MCF 10A (cell line): ENCODE results near the gene DTD1. TPM values are rescaled to one million over a fixed set of nuclear protein-coding genes. Genes with fewer than 3 reads are reported as not detected.

Source experiments
- BruUV-seq: library from RNA; stranded (reverse); fragments of 400-500 nt; replicated peaks from 2 replicates; lab custom pipeline; 2021; lab: Mats Ljungman, UMichigan
- CTCF ChIA-PET: fragments of 300-600 bp; sonication (Branson Sonifier 250); formaldehyde crosslinking; extraction: SDS; loops from one replicate; lab custom pipeline; 2021; ENCODE audit warnings: antibody characterized with exemption, inconsistent platforms; lab: Yijun Ruan, JAX
- POLR2A ChIA-PET: fragments of 300-600, 350-650 bp; sonication (Branson Sonifier 250); formaldehyde crosslinking; extraction: SDS; loops from one replicate; lab custom pipeline; 2020; ENCODE audit warnings: antibody characterized with exemption, inconsistent platforms; lab: Yijun Ruan, JAX
- DNase-seq: peaks from one replicate; pipeline ENCODE4 v3.0.0-alpha.2; 2018; ENCODE audit not compliant: unreplicated experiment
- H3K27ac Mint-ChIP-seq: one replicate; pipeline ENCODE4 v1.8.0; 2022; ENCODE audit warnings: mild to moderate bottlenecking, low read depth, mixed read lengths; ENCODE audit not compliant: unreplicated experiment
- H3K27me3 Mint-ChIP-seq: one replicate; pipeline ENCODE4 v1.8.0; 2022; ENCODE audit warnings: mixed read lengths; ENCODE audit not compliant: insufficient read depth, unreplicated experiment
- H3K36me3 Mint-ChIP-seq: one replicate; pipeline ENCODE4 v1.8.0; 2022; ENCODE audit warnings: mild to moderate bottlenecking, moderate library complexity, mixed read lengths; ENCODE audit not compliant: insufficient read depth, unreplicated experiment
- H3K4me1 Mint-ChIP-seq: one replicate; pipeline ENCODE4 v1.8.0; 2022; ENCODE audit warnings: mixed read lengths; ENCODE audit not compliant: insufficient read depth, unreplicated experiment
- H3K4me3 Mint-ChIP-seq: one replicate; pipeline ENCODE4 v1.8.0; 2022; ENCODE audit warnings: mild to moderate bottlenecking, moderate library complexity, mixed read lengths; ENCODE audit not compliant: unreplicated experiment
- H3K9me3 Mint-ChIP-seq: one replicate; pipeline ENCODE4 v1.8.0; 2022; ENCODE audit warnings: mixed read lengths; ENCODE audit not compliant: unreplicated experiment
- CTCF ChIP-seq: fragments of 200-600 bp; IDR thresholded peaks from one replicate; pipeline ENCODE4 v1.8.0; 2022; ENCODE audit warnings: antibody characterized with exemption, mild to moderate bottlenecking; ENCODE audit not compliant: unreplicated experiment
- intact Hi-C: fragments of 100-400 bp; cut with micrococcal nuclease; formaldehyde crosslinking; loops from 2 replicates; pipeline ENCODE4 v1.14.1; 2022
- total RNA-seq: library from RNA; stranded (reverse); gene quantifications from 2 replicates; pipeline ENCODE4 v1.2.3, GENCODE V29; 2022

DTD1 gene
- total RNA-seq, 1 experiment from 2014 or later = 101 TPM

- Mint-ChIP-seq H3K9me3 (no peaks in the 10 kb centered on the region), H3K27me3 (no peaks in the 10 kb centered on the region), H3K36me3 (peaks cover 8% of the 10 kb centered on the region), H3K4me1 (no peaks in the 10 kb centered on the region), H3K4me3 (no peak overlapping the region), H3K27ac (no peak overlapping the region)
- intact Hi-C loops = no loop called here
- POLR2A ChIA-PET = interaction anchor here (0.5 kb wide), 1 partner anchor 34 kb away, joined by 3 read pairs; no protein-coding TSS in a partner anchor
- no TSS peak for BruUV-seq
- no peak for TF ChIP-seq CTCF
- CTCF ChIA-PET = interaction anchor here (1.0 to 1.1 kb wide), 2 partner anchors 642 to 1036 kb away, joined by 4 to 5 read pairs; no protein-coding TSS in a partner anchor
- DNase-seq = no peak
Observed at GRCh38 chr20:18625907-18626655, 38.2 kb downstream of the DTD1 start.

- no TSS peak for BruUV-seq
- Mint-ChIP-seq H3K4me1 (no peaks in the 10 kb centered on the region), H3K4me3 (no peak overlapping the region), H3K27me3 (no peaks in the 10 kb centered on the region), H3K36me3 (peaks cover 5% of the 10 kb centered on the region), H3K27ac (no peak overlapping the region), H3K9me3 (no peaks in the 10 kb centered on the region)
- intact Hi-C loops = loop anchor here (1.0 kb wide), 1 partner anchor 1034 kb away; no protein-coding TSS in a partner anchor
- ChIA-PET CTCF (interaction anchor here (0.6 to 1.5 kb wide), 10 partner anchors 9 to 1036 kb away, joined by 3 to 7 read pairs (median 4); no protein-coding TSS in a partner anchor), POLR2A (no interaction called here)
- TF ChIP-seq CTCF = peak; percentile 46
- peak; percentile 30 for DNase-seq
Observed at GRCh38 chr20:18628330-18628920, 40.6 kb downstream of the DTD1 start.

GRCh38 chr20:18632196-18632789 lies 44.4 kb downstream of the DTD1 start:
- intact Hi-C loops = loop anchor here (1.0 to 5.0 kb wide), 4 partner anchors 162 to 1030 kb away; no protein-coding TSS in a partner anchor
- ChIA-PET CTCF (interaction anchor here (0.5 to 4.9 kb wide), 76 partner anchors 9 to 1878 kb away, joined by 3 to 87 read pairs (median 4); no protein-coding TSS in a partner anchor), POLR2A (no interaction called here)
- H3K36me3 Mint-ChIP-seq = peaks cover 5% of the 10 kb centered on the region
- DNase-seq = peak; percentile 63
- no peaks in the 10 kb centered on the region for H3K9me3 Mint-ChIP-seq
- H3K27me3 Mint-ChIP-seq = no peaks in the 10 kb centered on the region
- TF ChIP-seq CTCF = peak; percentile 93
- peak overlapping the region; percentile 64 for H3K27ac Mint-ChIP-seq
- H3K4me1 Mint-ChIP-seq = no peaks in the 10 kb centered on the region
- no peak overlapping the region for H3K4me3 Mint-ChIP-seq
- BruUV-seq = no TSS peak
